ENCODE results near the gene MEIOB. TPM values are rescaled to one million over a fixed set of nuclear protein-coding genes. Genes with fewer than 3 reads are reported as not detected.
"Not testable (repeated sequence)": the region's sequence is repeated elsewhere in the genome, so short reads cannot be mapped to it uniquely, and the experiment has no call there.

The MEIOB gene
- total RNA-seq, 1 donor from 2014 or later, result 0.41 TPM

DNA sequence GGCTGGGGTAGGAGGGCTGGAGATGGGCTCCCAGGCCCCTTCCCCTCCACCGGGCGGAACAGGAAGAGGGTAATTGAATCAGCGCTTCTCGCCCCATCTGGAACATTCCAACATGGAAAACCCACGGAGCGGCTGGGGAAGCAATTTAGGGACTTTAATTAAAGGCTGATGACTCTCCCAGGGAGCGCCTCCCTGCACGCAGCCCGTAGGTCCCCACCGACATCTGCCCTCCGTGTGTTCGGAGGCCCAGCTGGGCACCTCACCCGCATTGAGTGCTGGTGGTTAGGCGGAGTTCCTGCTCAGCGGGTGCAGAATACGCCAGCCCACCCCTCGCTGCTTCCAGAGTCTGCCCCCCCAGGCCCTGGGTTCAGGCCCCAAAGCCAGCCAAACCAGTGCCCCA lies 36.2 kb upstream of the MEIOB start:
- no peak for DNase-seq (ENCODE audit: low spot score in 2 of 2)
- FAIRE-seq, result no peak

DNA sequence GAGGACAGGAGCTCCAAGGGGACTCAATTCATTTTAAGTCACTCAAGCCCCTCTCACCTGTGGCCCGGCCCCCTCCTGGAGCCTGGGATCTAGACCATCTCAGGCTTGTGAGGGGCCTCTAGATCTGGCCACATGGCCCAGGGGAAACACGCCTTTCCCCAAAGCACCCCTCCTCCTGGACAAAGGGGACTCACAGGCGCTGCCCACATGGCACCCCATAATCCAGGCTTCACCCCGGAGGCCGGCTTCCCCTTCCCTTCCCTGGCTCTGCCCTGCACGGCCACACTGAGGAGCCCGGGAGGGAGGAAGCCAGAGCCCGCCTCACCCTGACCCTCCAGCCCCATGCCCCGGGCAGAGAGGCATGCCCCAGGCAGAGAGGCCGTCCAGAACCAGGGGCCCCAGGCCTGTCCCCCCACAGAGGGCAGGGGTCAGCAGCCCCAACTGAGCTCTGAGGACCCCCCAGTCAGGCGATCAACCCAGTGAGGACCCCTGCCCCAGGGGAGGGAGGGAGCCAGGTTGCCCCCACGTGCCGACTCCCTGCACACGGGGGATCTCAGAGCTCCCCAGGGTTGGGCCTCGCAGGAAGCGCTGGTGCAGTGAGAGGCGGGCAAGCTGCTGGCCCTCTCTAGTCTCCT lies 35.4 kb upstream of the MEIOB start:
- DNase-seq (ENCODE audit: low spot score in 2 of 2) (no peak), FAIRE-seq (no peak)

DNA sequence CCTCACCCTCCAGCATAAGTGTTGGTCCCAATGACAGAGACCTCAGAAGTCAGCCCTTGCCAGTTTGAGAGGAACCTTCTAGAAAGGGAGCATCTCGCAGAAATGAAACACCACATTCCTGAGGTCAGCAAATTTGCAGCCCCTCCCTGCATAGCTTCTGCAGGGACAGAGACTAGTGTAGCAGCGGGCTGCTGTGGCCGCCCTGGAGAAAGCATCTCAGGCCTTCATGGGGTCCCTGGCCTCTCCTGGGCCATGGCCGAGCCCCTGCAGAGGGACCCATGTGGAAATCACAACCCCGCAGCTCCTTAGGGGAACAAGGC lies 34.8 kb upstream of the MEIOB start:
- DNase-seq (ENCODE audit: low spot score in 2 of 2), result no peak

DNA sequence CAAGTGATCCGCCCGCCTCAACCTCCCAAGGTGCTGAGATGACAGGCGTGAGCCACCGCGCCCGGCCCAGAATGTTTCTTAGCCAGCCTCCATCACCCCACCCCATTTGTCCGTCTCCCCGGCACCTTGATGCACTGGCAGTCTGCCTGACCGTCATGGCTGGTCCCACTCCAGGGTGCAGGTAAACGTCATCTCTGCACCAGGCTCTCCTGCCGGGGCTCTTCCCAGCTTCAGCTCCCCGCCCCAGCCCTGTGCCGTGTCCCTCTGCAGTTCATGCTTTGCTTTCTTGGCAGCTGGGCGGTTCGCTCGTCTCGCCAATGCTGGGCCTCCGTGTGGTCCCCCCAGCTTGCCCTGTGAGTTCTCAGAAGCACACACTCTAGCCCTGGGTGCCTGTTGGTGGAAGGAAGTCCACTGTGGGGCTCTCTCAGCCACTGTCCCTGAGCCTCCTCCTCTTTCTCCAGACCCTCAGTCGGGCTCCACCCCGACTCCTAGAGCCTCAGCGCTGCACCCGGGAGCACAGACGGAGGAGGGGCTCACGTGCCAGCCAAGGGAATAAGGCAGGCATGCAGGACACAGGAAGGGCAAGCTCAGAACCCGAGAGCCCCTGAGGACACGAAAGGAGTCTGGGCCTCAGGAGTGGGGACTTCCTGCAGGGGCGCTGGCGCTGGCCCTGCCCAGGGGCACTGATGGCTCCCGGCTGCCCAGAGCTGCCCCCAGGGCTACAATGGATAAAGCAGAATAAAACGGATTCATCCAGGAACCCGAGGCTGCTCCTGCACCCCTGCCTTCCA lies 34.3 kb upstream of the MEIOB start:
- DNase-seq (ENCODE audit: low spot score in 2 of 2) (no peak), FAIRE-seq (no peak)

More for the DNA sequence above, 34.8 kb upstream of the MEIOB start:
- FAIRE-seq, result no peak

DNA sequence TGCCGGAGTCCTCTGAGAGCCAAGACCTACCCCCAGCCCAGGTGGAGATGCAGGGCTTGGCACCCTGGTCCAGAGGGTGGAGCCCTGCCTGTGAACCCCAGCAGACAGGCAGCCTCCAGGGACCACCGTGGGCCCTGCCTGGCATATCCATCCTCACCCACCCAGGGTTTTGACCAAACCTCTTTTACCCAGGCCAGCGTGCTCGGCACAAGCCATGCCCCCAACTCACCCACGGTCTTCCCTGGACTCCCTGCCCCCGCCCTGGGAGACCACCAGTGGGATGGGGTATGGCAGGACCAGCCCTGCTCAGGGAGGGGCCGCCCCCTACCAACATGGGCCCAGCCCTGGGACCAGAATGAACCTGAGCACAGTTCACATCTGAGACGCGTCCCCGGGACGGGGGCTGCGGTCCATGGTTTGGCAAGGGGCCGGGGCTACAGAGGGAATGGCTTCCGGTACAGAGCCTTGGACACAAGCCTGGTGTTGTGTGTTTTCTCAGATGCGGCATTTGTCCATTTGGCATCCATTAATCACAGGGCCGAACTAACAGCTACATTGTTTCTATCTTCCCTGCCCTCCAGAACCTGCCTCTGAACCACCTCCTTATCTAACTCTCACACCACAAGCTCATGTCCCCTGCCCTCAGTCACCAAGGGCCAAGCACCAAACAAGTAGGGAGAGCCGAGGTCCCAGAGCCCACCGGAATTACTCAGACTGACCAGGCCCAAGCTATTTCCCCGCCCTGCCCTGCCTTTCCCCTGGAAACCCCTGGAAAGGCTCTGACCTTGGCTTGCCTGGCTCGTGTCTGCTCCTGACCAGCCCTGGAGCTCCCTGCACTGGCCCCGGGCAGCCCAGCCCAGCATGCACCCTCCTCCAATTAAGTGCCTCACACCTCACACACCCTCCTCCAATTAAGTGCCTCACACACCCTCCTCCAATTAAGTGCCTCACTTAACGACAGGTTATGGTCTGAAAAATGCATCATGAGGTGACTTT lies 32.2 kb upstream of the MEIOB start:
- DNase-seq (ENCODE audit: low spot score in 2 of 2) (no peak), FAIRE-seq (no peak)

DNA sequence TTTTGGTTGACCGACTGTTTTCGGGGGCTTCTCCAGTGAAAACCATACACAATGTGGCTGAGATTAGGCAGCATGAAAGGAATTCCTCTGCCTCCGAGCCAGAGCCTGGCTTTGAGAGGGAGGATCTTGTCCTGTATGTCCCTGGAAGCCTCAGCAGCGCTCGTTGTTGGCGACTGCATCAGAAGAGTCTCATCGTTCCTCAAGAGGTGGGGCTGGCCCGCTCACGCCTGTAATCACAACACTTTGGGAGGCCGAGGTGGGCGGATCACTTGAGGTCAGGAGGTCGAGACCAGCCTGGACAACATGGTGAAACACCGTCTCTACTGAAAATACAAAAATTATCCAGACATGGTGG lies 31.2 kb upstream of the MEIOB start:
- no peak for FAIRE-seq
- no peak for DNase-seq (ENCODE audit: low spot score in 2 of 2)

DNA sequence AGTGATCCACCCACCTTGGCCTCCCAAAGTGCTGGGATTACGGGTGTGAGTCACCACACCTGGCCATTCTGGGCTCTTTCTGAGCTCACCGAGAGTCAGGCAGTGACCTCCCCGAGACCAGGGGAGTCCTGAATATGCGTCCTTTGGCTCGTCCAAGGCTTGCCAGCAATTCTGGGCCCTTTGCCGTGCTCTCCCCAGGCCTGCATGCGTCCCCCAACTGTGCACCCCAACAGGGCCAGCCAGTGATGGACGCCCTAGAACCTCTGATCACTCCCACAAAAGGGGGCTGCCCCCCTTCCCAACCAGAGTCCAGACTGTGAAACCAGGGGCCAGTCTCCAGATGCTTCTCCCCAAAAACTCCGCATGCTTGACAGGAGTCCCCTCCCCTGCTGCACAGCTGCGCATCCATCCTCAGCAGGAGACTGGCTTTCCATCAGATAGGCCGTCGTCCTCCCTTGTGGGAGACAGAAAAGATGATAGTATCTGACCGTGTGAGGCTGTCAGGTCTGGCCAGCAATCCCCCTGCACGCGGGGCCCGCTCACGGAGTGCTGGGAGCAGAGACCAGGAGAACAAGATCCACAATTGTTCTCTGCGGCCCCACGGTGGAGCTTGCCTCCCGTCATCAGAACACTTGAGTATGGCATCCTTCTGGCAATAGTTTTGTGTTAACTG lies 30.7 kb upstream of the MEIOB start:
- no peak for DNase-seq (ENCODE audit: low spot score in 2 of 2)
- FAIRE-seq, result no peak

DNA sequence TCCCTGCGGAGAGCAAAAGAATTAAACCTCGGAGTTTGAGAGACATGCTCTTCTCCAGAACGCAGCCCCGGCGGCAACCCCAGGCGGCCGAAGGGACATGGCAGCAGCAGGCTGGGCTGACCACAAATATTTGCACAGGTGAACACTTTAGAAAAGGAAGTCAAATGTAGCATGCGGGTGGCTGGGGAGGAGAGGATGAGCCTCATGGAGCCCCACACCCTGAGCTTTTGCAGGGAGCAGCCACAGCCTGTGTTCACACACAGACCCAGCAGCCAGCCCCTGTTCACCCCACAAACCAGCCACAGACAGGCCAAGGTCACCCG lies 28.4 kb upstream of the MEIOB start:
- no peak for FAIRE-seq

DNA sequence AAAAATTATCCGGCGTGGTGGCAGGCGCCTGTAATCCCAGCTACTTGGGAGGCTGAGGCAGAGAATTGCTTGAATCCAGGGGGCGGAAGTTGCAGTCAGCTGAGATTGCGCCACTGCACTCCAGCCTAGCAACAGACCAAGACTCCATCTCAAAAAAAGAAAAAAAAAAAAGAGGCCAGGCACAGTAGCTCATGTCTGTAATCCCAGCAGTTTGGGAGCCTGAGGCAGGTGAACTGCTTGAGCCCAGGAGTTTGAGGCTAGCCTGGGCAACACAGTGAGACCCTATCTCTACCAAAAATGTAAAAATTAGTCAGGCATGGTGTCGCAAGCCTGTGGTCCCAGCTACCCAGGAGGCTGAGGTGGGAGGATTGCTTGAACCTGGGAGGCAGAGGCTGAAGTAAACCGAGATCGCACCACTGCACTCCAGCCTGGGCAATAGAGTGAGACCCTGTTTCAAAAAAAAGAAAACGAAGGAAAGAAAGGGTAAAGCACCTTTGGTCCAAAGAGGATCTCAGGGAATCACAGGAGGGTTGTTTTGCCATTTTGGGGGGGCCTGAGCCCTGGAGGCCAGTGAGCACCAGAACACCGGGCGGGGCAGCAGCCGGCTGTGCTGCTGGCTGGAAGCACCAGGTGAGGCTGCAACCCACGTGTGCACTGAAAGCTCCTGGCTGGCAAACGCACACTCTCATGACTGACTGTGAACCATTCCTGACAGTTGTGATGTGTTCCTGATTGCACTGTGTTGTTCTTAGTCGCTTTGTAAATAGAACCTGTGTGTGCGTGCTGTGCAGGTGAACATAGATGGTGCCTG lies 27.9 kb upstream of the MEIOB start:
- FAIRE-seq, result no peak
- no peak for DNase-seq (ENCODE audit: low spot score in 2 of 2)

More for the DNA sequence above, 28.4 kb upstream of the MEIOB start:
- DNase-seq (ENCODE audit: low spot score in 2 of 2), result no peak

DNA sequence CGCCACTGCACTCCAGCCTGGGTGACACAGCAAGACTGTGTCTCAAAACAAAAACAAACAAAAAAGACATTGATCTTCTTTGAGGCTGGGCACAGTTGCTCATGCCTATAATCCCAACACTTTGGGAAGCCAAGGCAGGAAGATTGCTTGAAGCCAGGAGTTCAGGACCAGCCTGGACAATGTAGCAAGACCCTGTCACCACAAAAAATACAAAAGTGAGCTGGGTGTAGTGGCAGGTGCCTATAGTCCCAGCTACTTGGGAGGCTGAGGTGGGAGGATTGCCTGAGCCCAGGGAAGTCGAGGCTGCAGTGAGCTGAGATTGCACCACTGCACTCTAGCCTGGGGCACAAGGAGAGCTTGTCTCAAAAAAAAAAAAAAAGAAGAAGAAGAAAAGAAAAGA lies 25.7 kb upstream of the MEIOB start:
- FAIRE-seq; DNase-seq (ENCODE audit: low spot score in 2 of 2): not testable (repeated sequence)

DNA sequence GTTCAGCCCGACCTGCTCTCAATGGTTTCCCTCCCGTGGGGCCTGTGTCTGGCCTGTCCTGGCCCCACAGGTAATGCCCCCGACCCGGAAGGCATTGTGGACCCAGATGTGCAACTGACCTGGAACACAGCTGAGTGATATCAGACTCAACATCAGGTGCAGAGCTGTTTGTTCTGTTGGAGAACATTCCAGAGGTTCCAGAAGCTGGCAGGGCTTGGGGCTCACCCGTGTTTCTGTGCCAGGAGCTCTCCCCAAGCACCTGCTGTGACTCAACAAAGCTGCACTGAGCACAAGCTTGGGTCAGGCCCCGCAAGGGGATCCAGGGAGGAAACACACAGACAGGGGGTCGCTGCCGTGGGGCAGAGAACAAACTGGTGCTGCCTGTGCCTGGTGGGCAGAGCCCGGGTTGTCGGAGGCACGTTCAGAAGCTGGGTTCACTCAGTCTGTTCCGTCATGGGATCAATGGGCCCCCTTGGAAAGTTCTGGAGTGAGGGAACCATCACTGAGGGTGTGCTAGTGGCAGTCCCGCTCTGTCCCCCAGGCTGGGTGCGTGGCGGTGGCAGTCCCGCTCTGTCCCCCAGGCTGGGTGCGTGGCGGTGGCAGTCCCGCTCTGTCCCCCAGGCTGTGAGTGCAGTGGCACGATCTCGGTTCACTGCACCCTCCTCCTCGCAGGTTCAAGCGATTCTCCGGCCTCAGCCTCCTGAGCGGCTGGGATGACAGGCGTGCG lies 24.1 kb upstream of the MEIOB start:
- no peak for FAIRE-seq
- no peak for DNase-seq (ENCODE audit: low spot score in 2 of 2)

DNA sequence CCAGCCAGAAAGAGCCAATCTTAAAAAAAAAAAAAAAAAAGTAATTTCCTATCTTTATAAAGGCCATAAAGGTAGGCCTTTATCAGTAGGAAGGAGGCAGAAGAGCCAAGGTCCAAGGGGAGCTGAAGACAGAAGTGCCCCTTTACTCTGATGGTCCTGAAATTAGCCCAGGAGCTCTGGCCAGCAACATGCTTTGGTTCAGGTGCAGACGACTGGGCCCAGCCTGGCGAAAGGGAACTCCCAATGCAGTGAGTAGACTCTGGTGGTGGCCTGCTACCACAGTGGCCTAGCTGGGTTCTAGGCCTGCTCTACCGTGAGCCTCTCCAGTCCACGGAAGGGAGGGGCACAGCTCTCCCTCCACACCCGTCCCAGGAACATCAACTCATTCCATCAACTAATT lies 23.1 kb upstream of the MEIOB start:
- FAIRE-seq, result no peak
- no peak for DNase-seq (ENCODE audit: low spot score in 2 of 2)

DNA sequence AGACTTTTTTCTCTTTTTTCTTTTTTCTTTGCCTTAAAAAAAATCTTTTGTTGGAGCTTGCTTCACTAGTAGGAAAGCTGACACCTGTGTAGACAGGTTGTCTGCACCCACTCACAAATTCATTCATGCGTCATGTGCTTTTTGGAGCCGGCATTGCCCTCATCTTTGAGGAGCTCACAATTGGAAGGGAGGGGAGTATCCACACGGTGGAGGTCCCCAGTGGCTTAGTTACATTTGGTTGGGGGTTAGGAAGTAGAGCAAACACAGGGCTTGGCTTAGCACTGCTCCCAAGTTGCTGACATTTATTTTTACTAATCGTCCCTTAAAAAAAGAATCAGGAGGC lies 18.7 kb upstream of the MEIOB start:
- no peak for FAIRE-seq
- no peak for DNase-seq (ENCODE audit: low spot score in 2 of 2)

DNA sequence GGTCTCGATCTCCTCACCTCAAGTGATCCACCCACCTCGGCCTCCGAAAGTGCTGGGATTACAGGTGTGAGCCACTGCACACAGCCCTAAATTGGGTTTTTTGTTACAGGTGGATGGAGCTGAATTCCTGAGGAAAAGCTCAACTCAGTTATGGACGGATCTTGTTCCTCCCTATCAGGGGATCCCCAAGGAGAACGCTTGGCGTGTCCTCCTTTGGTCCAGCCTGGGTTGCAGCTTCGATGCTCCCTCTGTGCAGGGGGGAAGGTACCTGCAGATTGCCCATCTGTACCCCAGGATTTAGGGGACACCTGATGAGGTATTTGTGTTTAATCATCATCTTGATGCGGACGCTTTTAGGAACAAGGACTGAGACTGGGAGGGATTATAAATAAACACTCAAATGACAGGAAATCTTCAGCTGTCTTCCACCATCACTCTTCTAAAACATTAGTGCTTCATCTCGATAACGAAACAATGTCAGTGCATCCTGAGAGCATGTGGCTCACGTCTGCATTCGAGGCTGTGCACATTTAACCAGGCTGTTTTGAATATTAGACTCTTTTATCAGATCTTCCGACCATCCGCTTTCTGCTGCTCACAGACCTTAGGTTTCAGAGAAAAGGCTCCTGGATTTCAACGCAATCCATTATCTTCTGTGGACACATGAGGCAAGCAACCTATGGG lies 18.2 kb upstream of the MEIOB start:
- DNase-seq (ENCODE audit: low spot score in 2 of 2) (no peak), FAIRE-seq (no peak)

DNA sequence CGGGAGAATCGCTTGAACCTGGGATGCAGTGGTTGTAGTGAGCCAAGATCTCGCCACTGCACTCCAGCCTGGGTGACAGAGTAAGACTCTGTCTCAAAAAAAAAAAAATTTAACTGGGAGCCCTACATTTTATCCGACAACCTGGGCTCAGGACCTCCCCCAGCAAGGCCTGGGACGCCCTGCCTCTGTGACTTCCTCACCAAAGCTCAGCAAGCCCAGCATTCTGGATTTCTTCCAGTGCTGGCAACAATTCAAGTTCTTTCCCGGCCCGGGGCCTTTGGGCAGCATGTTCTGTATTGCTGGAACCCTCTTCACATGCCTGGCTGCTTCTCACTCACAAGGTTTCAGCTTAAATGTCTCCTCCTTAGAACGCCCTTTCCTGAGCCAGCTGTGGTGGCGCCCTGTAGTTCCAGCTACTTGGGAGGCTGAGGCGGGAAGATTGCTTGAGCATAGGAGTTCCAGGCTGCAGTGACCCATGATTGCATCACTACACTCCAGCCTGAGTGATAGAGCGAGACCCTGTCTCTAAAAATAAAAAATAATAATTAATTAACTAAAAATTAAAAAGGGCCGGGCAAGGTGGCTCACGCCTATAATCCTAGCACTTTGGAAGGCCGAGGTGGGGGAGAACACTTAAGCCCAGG lies 15.9 kb upstream of the MEIOB start:
- FAIRE-seq, result no peak
- no peak for DNase-seq (ENCODE audit: low spot score in 2 of 2)

DNA sequence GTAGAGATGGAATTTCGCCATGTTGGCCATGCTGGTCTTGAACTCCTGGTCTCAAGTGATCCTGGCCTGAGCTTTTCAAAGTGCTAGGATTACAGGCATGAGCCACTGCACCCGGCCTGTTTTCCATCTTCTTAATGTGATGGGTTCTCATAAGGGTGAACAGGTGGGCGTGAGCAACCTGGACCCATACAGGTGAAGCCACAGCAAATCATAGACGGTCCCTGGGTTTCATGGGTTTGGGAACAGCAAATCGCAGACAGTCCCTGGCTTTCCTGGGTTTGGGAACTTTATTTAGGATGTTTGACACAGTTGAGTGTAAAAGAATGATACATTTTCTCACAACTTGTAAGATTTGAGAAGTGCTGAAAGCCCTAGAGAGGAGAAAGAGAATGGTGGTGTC lies 12.9 kb upstream of the MEIOB start:
- no peak for FAIRE-seq

DNA sequence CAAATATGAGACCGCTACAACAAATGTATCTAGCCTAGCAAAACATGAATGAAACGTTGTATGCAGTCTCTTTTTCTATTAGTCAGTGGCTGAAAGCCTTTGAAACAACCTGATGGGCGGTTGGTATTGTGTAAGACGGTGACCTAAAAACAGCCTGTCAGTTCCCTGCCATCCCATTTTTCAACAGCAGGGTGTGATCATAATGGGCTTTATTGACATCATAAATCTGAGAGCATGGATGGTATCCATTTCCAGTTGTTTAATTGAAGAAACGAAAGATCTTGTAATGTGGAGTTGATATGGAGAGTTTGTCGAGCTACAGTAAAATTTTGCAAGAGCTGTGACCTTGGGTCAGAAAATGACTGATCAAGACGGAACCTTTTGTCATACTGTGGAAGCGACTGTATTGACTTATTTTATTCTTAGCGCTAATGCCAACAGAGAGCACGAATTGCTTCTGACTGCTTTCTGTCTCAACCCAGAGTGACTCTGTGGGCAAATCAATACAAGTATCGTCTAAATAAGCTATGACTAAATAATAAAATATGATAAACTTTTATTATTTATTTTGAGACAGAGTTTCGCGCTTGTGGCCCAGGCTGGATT lies 12.3 kb upstream of the MEIOB start:
- DNase-seq (ENCODE audit: low spot score in 2 of 2), result no peak
- FAIRE-seq, result no peak

More for the DNA sequence above, 12.9 kb upstream of the MEIOB start:
- no peak for DNase-seq (ENCODE audit: low spot score in 2 of 2)

DNA sequence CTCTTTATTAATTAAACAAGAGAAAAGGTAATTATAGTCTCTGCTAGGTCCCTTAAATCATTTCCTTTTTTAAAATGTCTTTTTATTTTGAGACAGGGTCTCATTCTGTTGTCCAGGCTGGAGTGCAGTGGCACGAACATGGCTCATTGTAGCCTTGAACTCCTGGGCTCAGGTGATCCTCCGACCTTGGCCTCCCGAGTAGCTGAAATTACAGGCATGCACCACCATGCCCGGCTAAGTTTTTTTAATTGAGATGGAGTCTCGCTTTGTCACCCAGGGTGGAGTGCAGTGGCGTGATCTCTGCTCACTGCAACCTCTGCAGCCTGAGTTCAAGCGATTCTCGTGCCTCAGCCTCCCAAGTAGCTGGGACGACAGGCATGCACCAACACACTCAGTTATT lies 9.2 kb upstream of the MEIOB start:
- DNase-seq (ENCODE audit: low spot score in 2 of 2); FAIRE-seq: not testable (repeated sequence)

Measured in frontal cortex (tissue), 4 donors.